ENCODE measurements around the gene MST1. TPM values are rescaled to one million over a fixed set of nuclear protein-coding genes. Genes with fewer than 3 reads are reported as not detected.
"Not testable (repeated sequence)": the region's sequence is repeated elsewhere in the genome, so short reads cannot be mapped to it uniquely, and the experiment has no call there.

The MST1 gene
- total RNA-seq, 1 donor from 2014 or later, result 45.2 TPM

DNA sequence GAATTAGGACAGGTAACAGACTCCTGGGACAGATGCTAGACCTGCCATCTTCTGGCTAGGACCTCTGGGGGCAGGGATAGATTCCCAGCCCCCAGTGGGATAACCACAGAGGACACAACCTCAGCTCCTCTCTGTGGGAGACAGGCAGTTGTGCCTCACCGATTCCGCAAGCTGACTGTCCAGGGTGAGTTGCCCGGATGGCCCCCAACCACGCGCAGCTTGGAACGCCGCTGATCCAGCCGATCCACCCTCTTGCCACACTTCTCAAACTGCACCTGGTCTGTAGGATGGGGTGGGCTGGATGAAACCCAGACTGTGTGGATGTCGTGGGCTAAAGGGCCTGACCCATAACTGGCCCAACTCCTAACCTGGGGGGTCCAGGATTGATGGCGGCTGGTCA, 4.2 kb downstream of the MST1 start:
- peaks cover 11% of the 10 kb centered on the region for H3K4me1 Mint-ChIP-seq (ENCODE audit: low read depth)
- not testable (repeated sequence) for H3K36me3 Mint-ChIP-seq (ENCODE audit: insufficient read depth); H3K4me3 Mint-ChIP-seq (ENCODE audit: low read depth); DNase-seq (ENCODE audit: low spot score, unreplicated experiment); H3K9me3 Mint-ChIP-seq (ENCODE audit: low read depth); H3K27me3 Mint-ChIP-seq; H3K27ac Mint-ChIP-seq

GRCh38 chr3:49684453-49684852, 4.8 kb downstream of the MST1 start:
- not testable (repeated sequence) for H3K4me1 Mint-ChIP-seq (ENCODE audit: low read depth); H3K27me3 Mint-ChIP-seq; H3K9me3 Mint-ChIP-seq (ENCODE audit: low read depth); H3K27ac Mint-ChIP-seq; DNase-seq (ENCODE audit: low spot score, unreplicated experiment); H3K36me3 Mint-ChIP-seq (ENCODE audit: insufficient read depth); H3K4me3 Mint-ChIP-seq (ENCODE audit: low read depth)

- Mint-ChIP-seq H3K27me3 (peaks cover 3% of the 10 kb centered on the region), H3K36me3 (ENCODE audit: insufficient read depth) (peaks cover 10% of the 10 kb centered on the region), H3K9me3 (ENCODE audit: low read depth) (no peaks in the 10 kb centered on the region), H3K27ac (no peak overlapping the region), H3K4me3 (ENCODE audit: low read depth) (no peak overlapping the region), H3K4me1 (ENCODE audit: low read depth) (peaks cover 4% of the 10 kb centered on the region)
- DNase-seq (ENCODE audit: low spot score, unreplicated experiment), result no peak
- TF ChIP-seq, protein P1, sequence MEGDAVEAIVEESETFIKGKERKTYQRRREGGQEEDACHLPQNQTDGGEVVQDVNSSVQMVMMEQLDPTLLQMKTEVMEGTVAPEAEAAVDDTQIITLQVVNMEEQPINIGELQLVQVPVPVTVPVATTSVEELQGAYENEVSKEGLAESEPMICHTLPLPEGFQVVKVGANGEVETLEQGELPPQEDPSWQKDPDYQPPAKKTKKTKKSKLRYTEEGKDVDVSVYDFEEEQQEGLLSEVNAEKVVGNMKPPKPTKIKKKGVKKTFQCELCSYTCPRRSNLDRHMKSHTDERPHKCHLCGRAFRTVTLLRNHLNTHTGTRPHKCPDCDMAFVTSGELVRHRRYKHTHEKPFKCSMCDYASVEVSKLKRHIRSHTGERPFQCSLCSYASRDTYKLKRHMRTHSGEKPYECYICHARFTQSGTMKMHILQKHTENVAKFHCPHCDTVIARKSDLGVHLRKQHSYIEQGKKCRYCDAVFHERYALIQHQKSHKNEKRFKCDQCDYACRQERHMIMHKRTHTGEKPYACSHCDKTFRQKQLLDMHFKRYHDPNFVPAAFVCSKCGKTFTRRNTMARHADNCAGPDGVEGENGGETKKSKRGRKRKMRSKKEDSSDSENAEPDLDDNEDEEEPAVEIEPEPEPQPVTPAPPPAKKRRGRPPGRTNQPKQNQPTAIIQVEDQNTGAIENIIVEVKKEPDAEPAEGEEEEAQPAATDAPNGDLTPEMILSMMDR (IDR thresholded peaks at IDR 0.05; ENCODE audit: unreplicated experiment), result no peak
Observed at GRCh38 chr3:49683162-49683561, 6.1 kb downstream of the MST1 start.

DNA sequence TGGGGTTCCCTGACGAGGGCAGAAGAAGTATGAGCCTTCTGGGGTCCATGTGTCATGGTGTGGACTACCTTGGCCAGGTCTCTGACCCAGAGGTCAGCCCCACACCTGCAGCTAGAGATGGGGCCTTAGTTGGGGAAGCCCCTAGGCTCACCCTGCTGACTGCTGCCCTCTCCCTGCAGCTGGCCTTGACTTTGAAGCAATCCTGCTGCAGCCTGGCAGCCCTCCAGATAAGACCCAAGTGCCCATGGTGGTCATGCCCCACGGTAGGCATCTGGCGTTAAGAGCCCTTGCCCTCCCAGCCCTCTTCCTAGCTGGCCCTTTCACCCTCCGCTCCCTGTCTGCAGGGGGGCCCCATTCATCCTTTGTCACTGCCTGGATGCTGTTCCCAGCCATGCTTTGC, 7.7 kb downstream of the MST1 start:
- Mint-ChIP-seq H3K9me3 (ENCODE audit: low read depth) (no peaks in the 10 kb centered on the region), H3K4me1 (ENCODE audit: low read depth) (peaks cover 1% of the 10 kb centered on the region), H3K4me3 (ENCODE audit: low read depth) (no peak overlapping the region), H3K36me3 (ENCODE audit: insufficient read depth) (peaks cover 12% of the 10 kb centered on the region), H3K27me3 (peaks cover 3% of the 10 kb centered on the region), H3K27ac (no peak overlapping the region)
- TF ChIP-seq, protein P1 (IDR thresholded peaks at IDR 0.05; ENCODE audit: unreplicated experiment), result no peak
- DNase-seq (ENCODE audit: low spot score, unreplicated experiment), result no peak

GRCh38 chr3:49681232-49681522, 8.1 kb downstream of the MST1 start:
- no peaks in the 10 kb centered on the region for H3K4me1 Mint-ChIP-seq (ENCODE audit: low read depth)
- TF ChIP-seq, protein P1 (IDR thresholded peaks at IDR 0.05; ENCODE audit: unreplicated experiment), result no peak
- no peak for DNase-seq (ENCODE audit: low spot score, unreplicated experiment)
- peaks cover 3% of the 10 kb centered on the region for H3K27me3 Mint-ChIP-seq
- no peaks in the 10 kb centered on the region for H3K9me3 Mint-ChIP-seq (ENCODE audit: low read depth)
- no peak overlapping the region for H3K27ac Mint-ChIP-seq
- H3K4me3 Mint-ChIP-seq (ENCODE audit: low read depth), result no peak overlapping the region
- H3K36me3 Mint-ChIP-seq (ENCODE audit: insufficient read depth), result peaks cover 12% of the 10 kb centered on the region

DNA sequence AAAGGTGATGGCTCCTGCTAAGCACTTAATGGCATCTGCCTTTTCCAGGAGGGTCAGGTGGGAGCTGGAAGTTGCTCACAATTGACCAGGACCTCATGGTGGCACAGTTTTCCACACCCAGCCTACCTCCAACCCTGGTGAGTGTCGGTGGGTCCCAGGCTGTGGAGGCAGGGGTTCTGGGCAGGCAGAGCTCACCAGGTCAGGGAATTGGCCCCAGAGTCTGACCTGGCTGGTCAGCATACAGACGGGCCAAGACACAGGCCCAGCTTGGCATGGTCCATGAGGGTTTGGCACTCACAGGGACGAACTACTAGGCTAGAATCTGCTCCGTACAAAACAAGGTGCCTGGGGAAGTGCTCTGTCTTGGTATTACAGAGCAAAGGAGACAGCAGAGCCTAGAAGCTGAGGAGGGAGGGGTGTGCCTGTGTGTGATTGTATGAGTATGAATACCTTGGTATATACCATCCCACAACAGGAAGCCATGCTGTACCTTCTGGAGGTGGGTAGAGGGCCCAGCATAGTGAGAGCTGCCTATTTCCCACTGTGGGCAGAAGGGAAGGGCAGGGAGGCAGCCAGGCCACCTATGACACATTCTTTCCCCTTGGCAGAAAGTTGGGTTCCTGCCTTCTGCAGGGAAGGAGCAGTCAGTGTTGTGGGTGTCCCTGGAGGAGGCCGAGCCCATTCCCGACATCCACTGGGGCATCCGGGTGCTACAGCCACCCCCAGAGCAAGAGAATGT, 8.6 kb downstream of the MST1 start:
- no peaks in the 10 kb centered on the region for H3K9me3 Mint-ChIP-seq (ENCODE audit: low read depth)
- H3K36me3 Mint-ChIP-seq (ENCODE audit: insufficient read depth), result peaks cover 13% of the 10 kb centered on the region
- no peak overlapping the region for H3K27ac Mint-ChIP-seq
- no peak overlapping the region for H3K4me3 Mint-ChIP-seq (ENCODE audit: low read depth)
- no peak for DNase-seq (ENCODE audit: low spot score, unreplicated experiment)
- TF ChIP-seq, protein P1 (IDR thresholded peaks at IDR 0.05; ENCODE audit: unreplicated experiment), result no peak
- H3K4me1 Mint-ChIP-seq (ENCODE audit: low read depth), result no peaks in the 10 kb centered on the region
- peaks cover 3% of the 10 kb centered on the region for H3K27me3 Mint-ChIP-seq

Measured in progenitor cell of endocrine pancreas (in vitro differentiated cells).